Umbilical cord (tissue), 2 donors: ENCODE data around the gene ARGLU1. TPM values are rescaled to one million over a fixed set of nuclear protein-coding genes. Genes with fewer than 3 reads are reported as not detected.

Source experiments
- DNase-seq: peaks from one replicate; pipeline ENCODE4 v3.0.0-alpha.2; 2015; ENCODE audit warnings: low spot score
- total RNA-seq: library from RNA; depleted of rRNA; stranded (reverse); fragments of >200 nt; gene quantifications from one replicate; pipeline ENCODE4 v1.2.3, GENCODE V29; 2014; ENCODE audit warnings: low replicate concordance; ENCODE audit not compliant: insufficient read depth

ARGLU1 gene
- total RNA-seq, 1 donor from 2014 or later: 89.8 TPM

DNA sequence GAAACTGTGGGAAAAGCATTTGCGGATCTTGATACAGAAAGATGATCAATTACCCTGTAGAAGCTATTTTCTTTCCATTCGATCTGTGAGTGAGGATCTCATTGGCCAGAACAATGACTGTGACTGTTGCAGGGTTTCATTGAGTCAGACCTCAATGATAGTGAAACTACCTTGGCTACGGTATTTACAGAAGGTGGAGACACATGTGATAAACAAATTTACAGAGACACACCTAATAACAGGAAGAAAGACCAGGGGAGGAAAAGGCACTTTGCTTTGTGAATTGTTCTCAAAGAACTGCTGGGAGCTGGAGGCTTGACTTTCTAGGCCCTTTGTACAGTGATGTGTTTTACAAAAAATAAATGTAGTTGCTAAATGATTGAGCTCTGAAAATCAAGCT, 19.9 kb upstream of the ARGLU1 start:
- DNase-seq: no peak

DNA sequence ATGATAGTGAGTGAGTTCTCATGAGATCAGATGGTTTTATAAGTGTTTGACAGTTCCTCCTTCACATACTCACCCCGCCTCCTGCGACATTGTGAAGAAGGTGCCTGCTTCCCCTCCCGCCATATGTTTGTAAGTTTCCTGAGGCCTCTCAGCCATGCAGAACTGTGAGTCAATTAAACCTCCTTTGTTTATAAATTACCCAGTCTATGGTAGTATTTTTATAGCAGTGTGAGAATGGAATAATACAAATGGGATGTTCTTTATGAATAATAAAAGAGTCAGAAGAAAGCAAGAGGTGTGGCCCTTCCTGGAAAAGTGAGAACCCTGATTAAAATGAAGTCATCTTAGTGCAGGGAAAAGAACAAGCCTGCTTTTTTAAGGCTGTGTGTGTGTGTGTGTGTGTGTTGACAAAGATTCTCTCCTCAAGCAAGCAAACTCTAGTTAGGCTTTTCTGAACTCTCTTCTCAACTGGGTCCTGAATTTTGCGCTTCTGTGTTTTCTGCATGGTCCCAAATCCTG, 18.8 kb upstream of the ARGLU1 start:
- DNase-seq: no peak

DNA sequence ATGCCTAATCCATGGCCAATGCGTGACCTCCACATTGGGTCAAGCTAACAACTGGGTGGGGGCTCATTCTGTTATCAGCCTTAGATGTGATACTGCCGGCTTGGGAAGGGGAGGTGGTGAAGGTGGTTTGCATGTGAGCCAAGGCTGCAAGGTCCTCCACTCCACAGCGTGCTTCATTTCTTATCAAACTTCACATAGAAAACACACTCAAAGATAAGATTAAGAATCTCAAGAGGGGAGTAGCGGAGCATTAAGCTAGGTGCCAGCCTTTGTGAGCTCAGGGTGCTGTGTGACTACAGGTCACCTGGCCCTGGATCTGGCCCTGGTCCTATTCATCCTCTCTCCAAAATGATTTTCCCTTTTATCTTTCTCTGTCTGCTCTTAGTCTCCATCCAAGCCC, 13.3 kb upstream of the ARGLU1 start:
- DNase-seq: no peak

DNA sequence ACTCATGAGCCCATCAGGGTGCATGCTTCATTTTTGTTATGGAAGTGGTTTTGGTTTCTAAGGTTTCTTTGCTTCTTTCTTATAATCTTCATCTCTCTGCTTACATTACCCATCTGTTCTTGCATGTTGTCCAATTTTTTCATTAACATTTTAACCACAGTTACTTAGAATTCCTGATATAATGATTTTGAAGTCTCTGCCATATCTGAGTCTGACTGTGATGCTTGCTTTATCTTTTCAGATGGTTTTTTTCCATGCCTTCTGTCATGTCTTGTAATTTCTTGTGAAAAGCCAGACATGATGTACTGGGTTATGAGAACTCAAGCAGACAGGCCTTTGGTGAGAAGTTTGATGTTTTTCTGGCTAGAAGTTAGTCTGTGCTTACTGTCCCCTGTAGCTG, 8.0 kb upstream of the ARGLU1 start:
- DNase-seq: peak; percentile 62

DNA sequence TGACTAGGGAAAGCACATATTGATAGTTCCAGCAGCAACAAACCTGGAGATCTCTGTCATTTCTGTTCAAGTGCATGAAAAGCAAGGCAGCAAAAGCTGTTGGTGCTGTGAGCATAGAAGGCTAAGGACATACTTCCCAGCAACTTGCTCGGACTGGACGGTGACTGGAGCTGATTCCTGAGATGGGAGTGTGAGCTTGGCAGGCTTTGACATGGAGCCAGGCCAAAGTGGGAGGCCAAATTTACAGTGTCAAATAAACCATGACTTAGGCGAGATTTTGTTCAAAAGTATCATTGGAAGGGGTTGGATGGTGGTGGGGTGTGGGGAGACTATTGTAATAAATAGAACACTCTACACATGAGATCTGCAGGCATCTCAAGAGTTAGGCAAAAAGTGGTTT, 5.9 kb upstream of the ARGLU1 start:
- peak; percentile 81 for DNase-seq

DNA sequence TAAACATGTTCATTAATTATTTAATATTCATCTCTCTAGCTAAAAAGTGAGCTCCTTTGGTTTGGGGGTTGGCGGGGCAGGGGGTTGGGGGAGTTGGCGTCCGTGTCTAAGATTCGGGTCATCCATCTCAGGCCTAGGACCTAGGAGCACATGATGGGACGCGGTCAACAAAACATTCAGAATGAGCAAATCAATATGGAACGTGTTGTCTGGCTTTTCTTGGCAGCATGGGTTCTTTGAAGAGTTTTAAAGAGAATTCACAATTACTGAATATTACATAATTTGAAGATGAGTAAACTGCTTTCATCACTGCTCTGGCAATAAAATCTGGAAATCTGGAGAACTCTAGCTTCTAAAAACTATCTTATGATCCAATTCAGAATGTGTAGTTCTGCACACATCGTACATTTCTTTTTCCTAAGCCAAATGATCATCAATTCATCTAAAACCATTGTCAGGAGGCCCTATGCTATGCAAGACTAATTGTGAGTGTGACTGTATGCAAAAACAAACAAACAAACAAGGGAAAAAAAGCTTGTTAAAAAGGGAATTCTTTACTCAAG, 5.4 kb upstream of the ARGLU1 start:
- peak; percentile 85 for DNase-seq

DNA sequence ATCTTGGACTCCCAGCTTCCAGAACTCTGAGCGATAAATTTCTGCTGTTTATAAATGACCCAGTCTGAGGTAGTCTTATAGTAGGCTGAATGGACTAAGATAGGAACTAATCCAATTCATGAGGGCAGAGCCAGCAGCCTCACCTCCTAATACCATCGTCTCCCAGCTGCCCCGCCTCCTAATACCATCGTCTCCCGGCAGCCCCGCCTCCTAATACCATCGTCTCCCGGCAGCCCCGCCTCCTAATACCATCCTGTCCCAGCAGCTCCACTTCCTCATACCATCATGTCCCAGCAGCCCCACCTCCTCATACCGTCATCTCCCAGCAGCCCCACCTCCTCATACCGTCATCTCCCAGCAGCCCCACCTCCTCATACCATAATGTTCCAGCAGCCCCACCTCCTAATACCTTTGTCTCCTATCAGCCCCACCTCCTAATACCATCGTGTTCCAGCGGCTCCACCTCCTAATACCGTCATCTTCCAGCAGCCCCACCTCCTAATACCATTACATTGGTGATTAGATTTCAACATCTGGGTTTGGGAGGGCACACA, 2.4 kb upstream of the ARGLU1 start:
- DNase-seq: peak; percentile 55

DNA sequence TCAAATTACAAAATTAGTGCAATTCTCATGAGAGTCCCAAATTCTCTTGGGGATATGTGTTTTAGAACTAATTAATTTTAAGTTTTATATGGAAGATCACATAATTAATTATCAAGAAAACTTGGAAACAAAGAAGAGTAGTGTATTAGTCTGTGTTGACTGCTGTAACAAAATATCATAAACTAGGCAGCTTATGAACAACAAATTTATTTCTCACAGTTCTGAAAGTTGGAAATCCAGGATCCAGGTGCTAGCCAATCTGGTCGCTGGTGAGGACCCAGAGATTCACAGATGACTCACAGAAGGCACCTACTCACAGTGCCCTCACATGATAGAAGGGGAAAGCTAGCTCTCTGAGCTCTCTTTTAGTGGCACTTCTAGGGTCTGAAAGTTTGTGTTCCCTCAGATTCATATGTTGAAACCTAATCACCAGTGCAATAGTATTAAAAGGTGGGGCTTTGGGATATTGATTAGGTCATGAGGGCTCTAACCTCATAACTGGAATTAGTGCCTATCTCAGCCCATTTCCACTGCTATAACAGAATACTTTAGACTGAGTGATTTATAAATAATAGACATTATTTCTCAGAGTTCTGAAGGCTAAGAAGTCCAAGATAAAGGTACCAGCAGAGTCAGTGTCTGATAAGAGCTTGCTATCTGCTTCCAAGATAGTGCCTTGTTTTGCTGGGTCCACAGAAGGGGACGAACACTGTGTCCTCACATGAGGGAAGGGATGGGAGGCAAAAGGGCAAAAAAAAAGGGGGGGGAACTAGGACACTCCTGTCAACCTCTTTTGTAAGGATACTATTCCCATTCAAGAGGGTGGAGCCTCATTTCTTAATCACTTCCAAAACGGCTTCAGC, 1.5 kb upstream of the ARGLU1 start:
- DNase-seq: no peak

DNA sequence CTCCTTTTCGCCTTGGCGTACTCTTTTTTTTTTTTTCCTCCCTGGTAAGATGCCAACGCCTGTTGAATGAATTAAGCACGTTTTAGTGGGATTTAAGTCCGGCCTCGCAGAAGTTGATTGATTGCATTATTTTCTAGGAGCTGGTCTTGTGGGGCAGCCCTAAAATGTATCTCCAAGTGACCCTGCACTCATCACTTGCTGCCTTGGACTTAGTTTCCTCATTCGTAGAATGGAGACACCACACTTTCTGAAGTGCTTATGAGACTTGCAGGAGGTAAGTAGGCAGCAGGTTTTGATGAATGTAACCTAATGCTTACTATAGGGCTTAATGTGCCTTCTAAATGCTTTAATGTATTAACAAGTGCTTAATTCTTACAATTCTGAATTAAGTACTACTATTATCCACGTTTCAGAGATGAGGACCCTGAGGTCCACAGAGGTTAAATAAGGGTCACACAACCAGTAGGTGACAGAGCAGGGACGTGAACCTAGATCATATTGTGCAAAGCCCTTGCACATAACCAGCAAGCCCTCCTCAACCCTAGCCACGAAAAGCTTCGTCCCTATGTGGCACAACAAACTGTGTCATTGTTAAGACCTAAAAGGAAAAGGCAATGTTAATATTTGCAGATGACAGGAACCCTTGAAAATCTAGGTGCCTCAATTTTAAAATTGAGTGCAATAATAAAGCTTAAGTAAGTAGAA, 514 bp upstream of the ARGLU1 start:
- no peak for DNase-seq

DNA sequence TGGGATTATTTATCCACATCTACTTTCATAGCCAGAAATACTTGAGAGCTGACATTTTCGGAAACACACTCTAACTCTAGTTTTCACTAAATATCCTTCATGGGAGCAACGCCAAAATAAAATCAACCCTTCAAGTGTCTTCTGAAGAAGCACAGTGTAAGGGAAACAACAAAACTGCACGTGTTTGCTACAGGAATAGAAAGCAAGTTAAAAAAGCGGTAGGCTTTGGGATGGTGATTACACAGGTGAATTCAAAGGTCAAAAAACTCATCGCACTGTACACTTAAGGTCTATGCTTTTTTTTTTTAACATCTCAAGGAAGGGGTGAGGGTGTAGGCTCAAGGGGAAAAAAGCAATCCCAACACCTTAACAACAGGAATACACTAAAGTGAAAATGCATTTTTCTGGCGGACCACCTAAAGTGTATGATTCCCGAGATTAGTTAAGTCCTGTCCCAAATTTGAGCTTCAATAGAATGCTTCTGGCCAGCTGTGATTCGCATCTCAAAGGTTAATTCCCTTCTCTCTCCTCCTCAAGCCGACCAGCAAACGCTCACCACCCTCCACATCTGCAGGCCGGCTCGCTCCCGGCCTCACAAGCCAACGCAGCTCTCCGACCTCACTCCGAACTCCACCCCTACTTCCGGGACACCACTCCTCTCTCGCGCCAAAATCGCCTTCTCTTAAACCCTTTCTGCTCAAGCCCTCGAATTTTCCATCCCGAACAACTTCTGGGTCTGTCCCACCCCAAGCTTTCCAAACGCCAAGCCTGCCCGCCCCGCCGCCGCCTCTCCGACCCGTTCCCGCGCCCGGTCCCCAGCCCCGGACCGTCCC, 1.1 kb downstream of the ARGLU1 start:
- peak; percentile 80 for DNase-seq

DNA sequence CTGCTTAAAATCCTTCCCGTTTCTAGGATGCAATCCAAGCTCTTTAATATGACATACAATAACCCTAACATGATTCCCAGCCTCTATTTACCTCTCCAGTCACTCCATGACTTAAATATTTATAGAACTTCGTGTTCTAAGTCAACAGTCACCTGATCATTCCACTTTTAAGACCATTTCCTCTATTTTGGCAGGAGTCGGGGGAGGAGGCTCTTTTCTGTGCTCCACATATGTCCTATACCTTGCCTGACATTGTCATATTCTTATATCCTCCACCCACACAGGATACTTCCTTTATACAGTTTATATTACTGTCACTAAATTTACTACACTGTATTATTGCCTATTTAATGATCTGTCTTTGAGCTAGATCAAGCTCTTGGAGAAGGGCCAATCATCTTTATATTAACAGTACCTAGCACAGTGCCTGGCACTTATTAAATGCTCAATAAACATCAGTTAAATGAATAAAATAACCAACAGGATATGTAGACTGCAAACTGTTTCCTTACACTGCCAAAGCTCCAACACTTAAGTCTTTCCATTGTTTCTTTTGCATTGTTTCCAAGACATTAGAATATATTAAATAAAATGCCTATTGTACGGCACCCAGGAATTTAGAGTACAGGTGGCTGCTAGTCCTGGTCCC, 2.7 kb downstream of the ARGLU1 start:
- no peak for DNase-seq

DNA sequence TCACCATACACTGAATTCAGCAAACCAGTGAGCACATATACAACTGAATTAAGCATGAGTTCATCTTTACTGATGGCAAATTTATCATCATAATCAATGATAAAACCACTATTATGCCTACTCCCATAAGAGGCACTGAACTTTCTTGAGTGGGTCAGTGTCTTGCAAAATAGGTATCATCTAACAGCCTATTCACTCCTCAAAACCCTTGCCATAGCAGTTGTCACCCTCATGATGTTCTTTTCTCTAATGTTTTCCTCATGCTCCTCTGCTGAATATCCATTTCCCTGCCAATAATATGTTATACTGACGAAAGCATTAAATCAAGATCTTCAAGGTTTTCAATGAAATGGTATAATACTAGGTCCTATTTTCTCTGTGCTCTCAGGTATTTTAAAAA, 5.6 kb downstream of the ARGLU1 start:
- DNase-seq: no peak

DNA sequence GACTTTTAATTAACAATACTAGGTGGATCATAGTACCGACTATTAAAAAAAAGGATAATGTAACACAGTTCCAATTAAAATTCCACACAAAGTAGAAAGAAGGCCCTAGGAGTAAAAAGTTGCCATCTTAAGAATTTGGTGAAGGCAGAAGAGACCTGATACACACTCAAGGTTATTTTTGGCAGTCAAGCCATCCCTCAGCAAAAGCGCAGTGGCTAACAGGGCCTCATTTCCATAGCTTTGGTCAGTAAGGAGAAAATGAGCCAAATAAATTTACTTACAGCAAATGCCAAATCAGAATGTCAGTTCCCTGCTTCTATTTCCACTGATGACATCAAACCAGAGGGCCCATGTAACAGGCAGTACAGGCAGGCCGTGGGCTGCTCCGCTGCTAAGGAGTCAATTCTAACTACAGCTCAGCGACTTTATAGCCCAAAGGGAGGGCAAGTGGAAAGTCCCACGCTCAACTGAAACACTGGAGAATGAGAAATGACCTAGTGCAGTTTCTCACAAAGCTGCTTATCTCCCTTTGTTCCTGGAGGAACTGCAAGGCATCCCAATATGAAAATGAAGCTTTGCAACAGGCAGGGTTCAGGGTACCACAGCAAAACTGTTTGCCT, 6.3 kb downstream of the ARGLU1 start:
- DNase-seq: peak; percentile 15

DNA sequence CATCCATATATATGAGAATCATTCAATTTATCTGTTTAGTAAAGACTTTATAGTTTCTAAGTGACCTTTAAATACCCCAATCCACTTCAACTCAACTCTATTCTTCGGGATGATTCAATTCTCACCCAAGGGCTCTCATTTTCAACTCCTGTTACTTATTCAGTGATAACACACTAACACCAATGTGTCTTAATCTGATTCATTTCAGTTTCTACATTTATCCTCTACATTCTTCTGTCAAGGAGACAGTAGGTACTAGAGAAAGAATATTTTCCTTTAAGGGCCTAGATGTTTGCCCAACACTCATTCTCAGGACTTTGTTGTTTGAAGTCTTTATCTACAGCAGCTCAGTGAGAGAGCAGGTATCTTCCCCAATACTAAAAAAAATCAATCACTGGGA, 7.1 kb downstream of the ARGLU1 start:
- DNase-seq: no peak

DNA sequence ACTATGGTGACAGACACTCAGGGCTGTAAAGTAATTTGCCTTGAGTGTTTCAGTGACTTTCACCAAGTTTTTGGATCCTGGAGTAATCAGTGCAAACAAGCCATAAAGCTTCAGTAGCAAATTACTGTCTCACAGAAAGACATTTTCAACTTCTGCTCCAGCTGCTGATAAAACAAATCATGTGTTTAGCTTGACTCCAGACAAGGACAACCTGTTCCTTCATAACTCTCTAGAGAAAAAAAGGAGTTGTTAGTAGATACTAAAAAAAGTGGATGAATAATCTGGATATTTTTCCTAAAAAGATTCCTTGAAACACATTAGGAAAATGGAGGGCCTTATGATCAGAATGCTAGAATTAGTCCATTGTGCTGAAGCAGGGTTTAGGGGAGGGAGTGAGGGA, 9.4 kb downstream of the ARGLU1 start:
- DNase-seq: no peak

DNA sequence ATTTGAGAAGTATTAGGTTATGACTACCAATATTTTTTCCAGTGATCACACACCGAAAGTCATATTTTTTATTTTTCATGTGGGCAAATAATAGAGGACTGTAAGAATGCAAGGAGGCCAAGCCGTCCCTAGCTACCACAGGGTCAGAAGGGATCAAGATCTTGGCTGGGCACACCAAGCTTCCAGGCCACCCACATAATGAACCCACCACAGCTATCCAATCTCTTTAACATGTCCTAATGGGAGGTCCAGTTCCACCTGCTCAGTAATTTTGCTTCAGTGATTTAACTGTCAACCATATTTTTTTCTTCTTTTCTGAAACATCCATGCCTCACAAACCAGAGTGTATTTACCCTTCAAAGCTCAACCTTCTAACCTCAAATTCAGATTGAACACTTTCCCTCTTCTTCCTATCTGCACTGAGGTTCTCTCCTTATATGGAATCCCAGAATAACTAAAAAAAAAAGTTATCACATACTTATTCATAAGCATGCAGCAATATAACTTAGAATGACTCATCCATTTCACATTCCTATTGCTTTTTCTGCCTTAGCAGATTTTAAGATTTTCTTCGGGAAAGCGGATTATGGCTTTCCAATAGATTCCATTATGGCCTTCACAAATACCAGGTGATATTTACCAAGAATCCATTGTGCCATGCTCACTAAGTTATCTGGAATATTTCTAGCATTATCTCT, 12.2 kb downstream of the ARGLU1 start:
- DNase-seq: peak; percentile 71

DNA sequence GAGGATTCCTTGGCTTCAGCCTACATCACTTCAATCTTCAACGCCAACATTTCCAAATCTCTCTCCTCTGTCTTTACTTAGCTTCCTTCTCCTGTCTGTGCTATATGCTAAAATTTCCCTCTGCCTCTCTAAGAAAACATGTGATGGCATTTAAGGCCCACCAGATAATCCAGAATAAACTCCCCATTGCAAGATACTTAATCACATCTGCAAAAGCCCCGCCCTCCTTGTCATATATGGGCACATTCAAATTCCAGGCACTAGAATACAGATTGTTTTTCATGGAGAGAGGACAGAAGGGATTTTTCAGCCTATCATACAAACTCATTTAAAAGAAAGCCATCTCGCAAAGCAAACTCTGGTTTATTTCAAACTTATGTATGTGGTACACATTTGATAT, 16.2 kb downstream of the ARGLU1 start:
- peak; percentile 61 for DNase-seq

DNA sequence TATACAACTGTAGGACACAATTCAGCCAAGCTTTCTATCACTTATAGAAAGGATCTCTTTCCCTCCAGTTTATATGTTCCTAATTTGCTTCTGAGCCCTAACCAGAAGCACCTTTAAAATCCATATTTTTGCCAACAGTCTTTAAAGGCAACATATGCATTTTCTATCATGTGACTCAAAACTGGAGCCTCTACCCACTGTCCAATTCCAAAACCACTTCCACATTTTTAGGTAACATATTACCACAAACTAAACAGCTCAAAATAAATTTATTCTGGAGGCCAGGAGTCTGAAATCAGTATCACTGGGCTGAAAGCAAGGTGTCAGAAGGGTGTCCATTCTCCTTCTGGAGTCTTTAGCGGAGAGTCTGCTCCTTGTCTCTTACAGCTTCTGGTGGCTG, 16.6 kb downstream of the ARGLU1 start:
- no peak for DNase-seq

DNA sequence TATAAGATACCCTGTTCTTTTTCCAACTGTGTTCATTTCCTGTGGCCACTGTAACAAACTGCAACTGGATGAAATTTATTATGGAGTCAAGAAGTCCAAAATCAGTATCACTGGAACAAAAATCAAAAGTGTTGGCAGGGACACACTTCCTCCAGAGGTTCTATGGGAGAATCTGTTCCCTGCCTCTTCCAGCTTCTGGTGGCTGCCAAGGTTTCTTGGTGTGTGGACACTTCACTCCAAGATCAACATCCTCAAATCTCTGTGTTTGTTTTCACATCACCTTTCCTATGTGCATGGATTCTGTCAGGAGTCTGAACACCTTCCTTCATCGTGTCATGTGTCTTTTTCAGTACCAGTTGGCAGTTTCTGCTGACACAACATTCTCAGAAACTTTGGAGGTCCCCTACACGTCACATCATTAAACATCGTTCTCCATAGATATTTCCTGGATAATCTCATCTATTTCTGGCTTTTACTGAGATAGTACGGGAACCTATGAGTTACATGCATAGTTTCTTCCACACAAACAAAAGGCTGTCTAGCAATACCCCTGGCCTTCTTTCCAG, 17.3 kb downstream of the ARGLU1 start:
- DNase-seq: no peak
